ENCODE results near the gene ACMSD.

The ACMSD gene

DNA sequence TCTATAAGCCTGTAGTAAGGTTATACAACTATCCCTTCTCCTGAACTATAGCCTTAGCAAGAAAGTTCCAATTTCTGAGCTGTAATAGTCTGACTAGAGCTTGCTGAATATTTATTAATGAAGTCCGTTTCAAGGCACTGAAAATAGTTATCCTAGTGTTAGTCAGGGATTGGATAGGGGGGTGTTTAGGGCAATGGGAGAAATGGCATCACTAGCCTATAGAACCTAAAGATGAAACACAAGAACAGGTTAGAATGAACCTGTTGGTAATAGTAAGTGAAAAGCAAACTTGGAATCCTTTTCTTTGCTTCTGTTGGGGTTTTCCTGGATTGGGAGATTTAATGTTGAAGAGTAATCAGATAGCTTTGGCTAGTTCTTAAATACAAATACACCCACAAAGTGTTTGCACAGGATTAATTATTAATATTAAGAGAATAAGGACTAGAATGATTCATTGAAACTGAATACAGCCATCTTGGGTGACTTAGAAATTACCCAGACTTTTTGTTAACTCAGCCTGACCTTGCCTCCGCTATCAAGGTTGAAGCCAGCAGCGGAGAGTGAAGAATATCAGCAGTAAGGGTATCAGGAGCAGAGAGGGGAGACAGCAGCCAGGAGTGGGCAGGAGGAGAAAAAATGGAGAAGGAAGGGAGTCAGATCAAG is 94.6 kb downstream of the ACMSD start:
- no peak overlapping the region for H2AFZ ChIP-seq
- no peak overlapping the region for H3K9ac ChIP-seq
- peak overlapping the region; percentile 18 for H3K4me3 ChIP-seq (ENCODE audit: low read depth, low read length)
- H3K27me3 ChIP-seq (ENCODE audit: control insufficient read depth, insufficient read depth, low read length) = no peaks in the 10 kb centered on the region
- H3K36me3 ChIP-seq (ENCODE audit: control insufficient read depth, insufficient read depth, low read length) = no peaks in the 10 kb centered on the region
- no peak for TF ChIP-seq CTCF (IDR thresholded peaks at IDR 0.05)
- H3K27ac ChIP-seq = no peak overlapping the region
- peaks cover 35% of the 10 kb centered on the region for H3K79me2 ChIP-seq
- H3K4me1 ChIP-seq = peaks cover 19% of the 10 kb centered on the region
- no peaks in the 10 kb centered on the region for H3K9me3 ChIP-seq (ENCODE audit: control insufficient read depth, low read length)
- H3K4me2 ChIP-seq (ENCODE audit: low read length) = peak overlapping the region; percentile 4

GRCh38 chr2:134933732-134934131 is 95.3 kb downstream of the ACMSD start:
- H3K4me2 ChIP-seq (ENCODE audit: low read length) = no peak overlapping the region
- no peak for TF ChIP-seq CTCF (IDR thresholded peaks at IDR 0.05)
- H3K9me3 ChIP-seq (ENCODE audit: control insufficient read depth, low read length) = no peaks in the 10 kb centered on the region
- H3K9ac ChIP-seq = no peak overlapping the region
- H2AFZ ChIP-seq = no peak overlapping the region
- no peak overlapping the region for H3K27ac ChIP-seq
- peaks cover 28% of the 10 kb centered on the region for H3K79me2 ChIP-seq
- H3K4me1 ChIP-seq = peaks cover 19% of the 10 kb centered on the region
- H3K4me3 ChIP-seq (ENCODE audit: low read depth, low read length) = peak overlapping the region; percentile 18
- no peaks in the 10 kb centered on the region for H3K36me3 ChIP-seq (ENCODE audit: control insufficient read depth, insufficient read depth, low read length)
- H3K27me3 ChIP-seq (ENCODE audit: control insufficient read depth, insufficient read depth, low read length) = no peaks in the 10 kb centered on the region

GRCh38 chr2:134934150-134934549 is 95.7 kb downstream of the ACMSD start:
- Histone ChIP-seq H3K9ac (no peak overlapping the region), H3K9me3 (ENCODE audit: control insufficient read depth, low read length) (no peaks in the 10 kb centered on the region), H3K79me2 (peaks cover 26% of the 10 kb centered on the region), H3K27ac (no peak overlapping the region), H2AFZ (no peak overlapping the region), H3K36me3 (ENCODE audit: control insufficient read depth, insufficient read depth, low read length) (no peaks in the 10 kb centered on the region), H3K4me1 (peaks cover 19% of the 10 kb centered on the region), H3K4me3 (ENCODE audit: low read depth, low read length) (peak overlapping the region; percentile 5), H3K27me3 (ENCODE audit: control insufficient read depth, insufficient read depth, low read length) (no peaks in the 10 kb centered on the region), H3K4me2 (ENCODE audit: low read length) (peak overlapping the region; percentile 16)
- no peak for TF ChIP-seq CTCF (IDR thresholded peaks at IDR 0.05)

DNA sequence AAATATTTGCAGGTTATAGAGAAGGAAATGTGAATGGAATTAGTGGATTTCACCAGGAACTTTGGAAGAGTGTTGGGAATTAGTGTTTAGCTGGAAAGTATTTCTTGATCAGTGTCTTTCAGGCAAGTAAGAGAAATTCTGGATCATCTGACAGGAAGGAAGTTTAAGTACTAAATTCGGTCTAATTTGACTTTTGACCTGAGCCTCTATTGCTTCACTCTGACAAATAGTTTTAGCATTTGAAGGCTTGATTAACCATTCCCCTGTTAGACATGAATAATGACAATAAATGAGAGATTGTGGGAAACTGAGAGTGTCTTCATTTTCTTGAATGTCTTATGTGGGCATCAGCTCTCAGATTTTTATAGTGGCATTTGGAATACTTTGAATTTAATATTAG is 96.2 kb downstream of the ACMSD start:
- H3K9ac ChIP-seq = no peak overlapping the region
- no peak overlapping the region for H3K27ac ChIP-seq
- no peaks in the 10 kb centered on the region for H3K9me3 ChIP-seq (ENCODE audit: control insufficient read depth, low read length)
- peak overlapping the region; percentile 16 for H3K4me2 ChIP-seq (ENCODE audit: low read length)
- H3K36me3 ChIP-seq (ENCODE audit: control insufficient read depth, insufficient read depth, low read length) = no peaks in the 10 kb centered on the region
- no peak for TF ChIP-seq CTCF (IDR thresholded peaks at IDR 0.05)
- H2AFZ ChIP-seq = no peak overlapping the region
- H3K4me3 ChIP-seq (ENCODE audit: low read depth, low read length) = peak overlapping the region; percentile 5
- peaks cover 19% of the 10 kb centered on the region for H3K4me1 ChIP-seq
- no peaks in the 10 kb centered on the region for H3K27me3 ChIP-seq (ENCODE audit: control insufficient read depth, insufficient read depth, low read length)
- H3K79me2 ChIP-seq = peaks cover 21% of the 10 kb centered on the region

- Histone ChIP-seq H3K4me2 (ENCODE audit: low read length) (peak overlapping the region; percentile 58), H3K36me3 (ENCODE audit: control insufficient read depth, insufficient read depth, low read length) (no peaks in the 10 kb centered on the region), H3K4me3 (ENCODE audit: low read depth, low read length) (peak overlapping the region; percentile 30), H3K27me3 (ENCODE audit: control insufficient read depth, insufficient read depth, low read length) (no peaks in the 10 kb centered on the region), H2AFZ (no peak overlapping the region), H3K4me1 (peaks cover 19% of the 10 kb centered on the region), H3K9ac (no peak overlapping the region), H3K27ac (peak overlapping the region; percentile 37), H3K79me2 (peaks cover 6% of the 10 kb centered on the region), H3K9me3 (ENCODE audit: control insufficient read depth, low read length) (no peaks in the 10 kb centered on the region)
- TF ChIP-seq CTCF (IDR thresholded peaks at IDR 0.05) = no peak
Measured at GRCh38 chr2:134936691-134937090, 98.3 kb downstream of the ACMSD start.
